ENCODE results near the gene IQCF6.
"Not testable (repeated sequence)": the region's sequence is repeated elsewhere in the genome, so short reads cannot be mapped to it uniquely, and the experiment has no call there.

IQCF6 gene

GRCh38 chr3:51779137-51779536, at the start of gene IQCF6:
Gene IQCF6, minus strand, starts transcription at chr3:51779237. Its CDS starts 13 bp downstream, at chr3:51779224.
- no peak for DNase-seq (ENCODE audit: low read depth in 3 of 3)

DNA sequence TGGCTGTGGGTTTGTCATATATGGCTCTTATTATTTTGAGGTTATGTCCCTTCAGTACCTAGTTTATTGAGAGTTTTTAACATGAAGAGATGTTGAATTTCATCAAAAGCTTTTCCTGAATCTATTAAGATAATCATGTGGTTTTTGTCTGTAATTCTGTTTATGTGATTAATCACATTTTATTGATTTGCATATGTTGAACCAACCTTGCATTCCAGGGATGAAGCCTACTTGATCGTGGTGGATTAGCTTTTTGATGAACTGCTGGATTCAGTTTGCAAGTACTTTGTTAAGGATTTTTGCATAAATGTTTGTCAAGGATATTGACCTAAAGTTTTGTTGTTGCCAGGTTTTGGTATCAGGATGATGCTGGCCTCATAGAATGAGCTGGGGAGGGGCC, 49.3 kb upstream of the IQCF6 start:
- no peak for DNase-seq (ENCODE audit: low read depth in 3 of 3)

- DNase-seq (ENCODE audit: low read depth in 3 of 3) = peak in 2 of 3 donors; percentile 15 to 31
Measured at GRCh38 chr3:51819709-51820406, 40.8 kb upstream of the IQCF6 start.

- DNase-seq (ENCODE audit: low read depth in 3 of 3) = no peak
Measured at GRCh38 chr3:51819151-51819550, 40.1 kb upstream of the IQCF6 start.

DNA sequence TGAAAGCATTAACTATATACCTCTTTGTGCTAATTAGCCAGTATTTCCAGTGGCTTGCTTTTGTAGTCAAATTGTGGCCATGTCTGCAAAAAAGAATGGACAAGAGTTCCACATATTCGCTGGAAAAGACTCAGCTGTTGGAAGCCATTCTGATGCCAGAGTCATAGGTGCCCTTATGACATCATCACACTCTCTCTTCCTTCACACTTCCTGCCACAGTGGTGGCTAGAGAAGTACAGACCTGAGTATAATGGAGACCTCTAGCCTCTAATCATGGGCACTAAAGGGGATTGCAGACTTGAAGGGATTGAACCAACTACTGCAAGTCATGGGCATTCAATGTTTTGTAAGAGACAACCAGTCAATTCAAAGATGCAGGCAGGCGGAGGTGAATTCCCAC, 38.3 kb upstream of the IQCF6 start:
- no peak for DNase-seq (ENCODE audit: low read depth in 3 of 3)

GRCh38 chr3:51816723-51817122, 37.7 kb upstream of the IQCF6 start:
- no peak for DNase-seq (ENCODE audit: low read depth in 3 of 3)

GRCh38 chr3:51815614-51816013, 36.6 kb upstream of the IQCF6 start:
- DNase-seq (ENCODE audit: low read depth in 3 of 3) = no peak

DNA sequence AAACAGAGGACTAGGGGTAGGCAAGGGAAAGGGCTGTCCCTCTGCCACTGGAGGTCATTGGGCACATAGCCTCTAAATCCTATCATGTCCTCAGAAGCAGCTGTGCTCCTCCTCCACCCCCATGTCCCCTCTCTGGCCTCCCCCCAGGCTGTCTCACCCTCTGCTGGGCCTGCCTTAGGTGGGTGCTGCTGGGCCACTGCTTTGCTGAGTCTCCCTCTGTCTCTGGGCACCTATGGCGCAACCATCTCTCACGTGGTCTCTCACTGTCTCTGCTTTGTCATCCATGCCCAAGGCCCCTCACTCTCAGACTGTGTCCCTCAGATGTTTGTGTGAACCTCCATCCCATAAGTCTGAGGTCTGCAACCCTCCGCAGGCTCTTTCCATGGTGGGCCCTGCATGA, 35.0 kb upstream of the IQCF6 start:
- DNase-seq (ENCODE audit: low read depth in 3 of 3) = no peak

DNA sequence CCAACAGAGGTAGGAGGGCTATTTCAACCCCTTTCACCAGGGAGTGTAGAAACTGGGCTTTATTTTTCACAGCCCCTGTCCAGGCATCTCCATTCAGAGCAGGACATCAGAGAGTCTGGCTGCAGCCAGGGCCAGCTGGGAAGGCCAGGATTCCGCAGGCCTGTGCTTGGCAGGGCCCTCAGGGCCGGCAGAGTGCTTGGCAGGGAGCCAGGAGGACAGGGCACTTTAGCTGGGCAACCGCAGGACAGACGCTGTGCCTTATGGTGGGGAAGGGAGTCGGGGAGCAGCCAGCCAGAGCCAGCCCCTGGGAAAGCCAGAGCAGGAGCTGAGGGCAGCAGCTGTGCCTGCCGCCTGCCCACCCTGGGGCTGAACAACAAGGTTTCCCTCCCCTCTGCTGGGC, 34.5 kb upstream of the IQCF6 start:
- no peak for DNase-seq (ENCODE audit: low read depth in 3 of 3)

DNA sequence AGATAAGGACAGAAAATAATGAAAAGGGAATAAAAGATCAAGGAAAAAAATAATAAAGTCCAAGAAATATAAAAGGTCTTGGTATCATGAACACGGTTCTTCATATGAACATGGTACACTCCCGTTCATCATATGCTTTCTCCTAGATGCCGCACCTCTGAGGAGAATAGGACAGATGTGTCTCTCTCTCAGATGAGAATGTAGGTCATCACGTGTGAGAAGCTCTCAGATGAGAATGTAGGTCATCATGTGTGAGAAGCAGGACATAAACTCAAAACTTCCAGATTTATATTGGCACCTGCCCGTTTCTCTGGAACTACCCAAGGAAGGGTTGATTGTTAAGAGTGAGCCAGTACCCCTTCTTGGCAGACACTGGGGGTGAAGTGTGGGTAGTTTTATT, 29.9 kb upstream of the IQCF6 start:
- no peak for DNase-seq (ENCODE audit: low read depth in 3 of 3)

DNA sequence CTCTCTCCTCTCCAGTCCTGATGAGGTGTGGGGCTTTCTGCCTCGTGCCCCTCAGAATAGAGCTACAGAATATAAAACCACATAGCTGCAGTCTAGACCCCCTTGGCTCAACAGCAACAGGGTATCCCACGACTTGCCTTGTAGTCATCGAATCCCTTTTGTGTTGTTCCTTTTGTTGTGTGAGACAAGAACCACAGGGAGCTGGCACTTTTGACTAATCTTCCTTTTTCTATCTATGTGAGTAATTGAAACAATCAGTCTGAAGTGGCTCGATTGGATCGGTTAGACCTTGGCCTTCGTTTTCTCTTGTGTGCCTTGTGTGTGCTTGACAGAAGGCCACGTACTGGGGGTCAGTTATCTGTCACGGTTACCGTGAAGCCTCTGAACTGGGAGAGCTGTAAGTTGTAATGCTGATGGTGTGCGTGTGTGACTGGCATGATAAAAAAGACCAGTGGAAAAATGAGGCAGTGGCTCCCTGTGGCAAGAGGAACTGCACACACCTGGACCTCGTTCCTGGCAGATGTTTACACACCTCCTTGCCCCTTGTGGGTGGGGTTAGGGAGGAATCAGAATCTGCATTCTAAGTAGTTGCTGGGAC, 23.2 kb upstream of the IQCF6 start:
- DNase-seq (ENCODE audit: low read depth in 3 of 3) = no peak

GRCh38 chr3:51800750-51801125, 21.7 kb upstream of the IQCF6 start:
- DNase-seq (ENCODE audit: low read depth in 3 of 3) = no peak

GRCh38 chr3:51799879-51800749, 21.1 kb upstream of the IQCF6 start:
- DNase-seq (ENCODE audit: low read depth in 3 of 3) = peak in 2 of 3 donors; percentile 8 to 11

GRCh38 chr3:51798411-51798963, 19.4 kb upstream of the IQCF6 start:
- DNase-seq (ENCODE audit: low read depth in 3 of 3) = no peak

GRCh38 chr3:51796854-51797253, 17.8 kb upstream of the IQCF6 start:
- no peak for DNase-seq (ENCODE audit: low read depth in 3 of 3)

GRCh38 chr3:51794206-51794605, 15.2 kb upstream of the IQCF6 start:
- DNase-seq (ENCODE audit: low read depth in 3 of 3) = no peak

DNA sequence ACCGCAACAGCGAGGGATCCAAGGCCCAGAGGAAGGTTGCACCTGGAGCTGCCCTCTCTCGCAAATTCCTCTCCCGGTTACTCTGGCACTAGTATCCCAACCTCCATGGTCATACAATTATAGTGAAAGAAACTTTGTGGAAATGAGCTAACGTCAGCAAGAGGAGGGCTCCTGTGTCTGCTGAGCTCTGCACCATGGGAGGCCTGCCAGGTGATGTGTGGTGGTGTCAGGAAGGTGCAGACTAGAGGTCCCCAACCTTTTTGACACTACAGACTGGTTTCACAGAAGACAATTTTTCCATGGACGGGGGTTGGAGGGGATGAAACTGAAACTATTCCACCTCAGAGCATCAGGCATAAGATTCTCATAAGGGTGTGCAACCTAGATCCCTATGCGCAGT, 13.2 kb upstream of the IQCF6 start:
- DNase-seq (ENCODE audit: low read depth in 3 of 3) = no peak

GRCh38 chr3:51789437-51789836, 10.4 kb upstream of the IQCF6 start:
- no peak for DNase-seq (ENCODE audit: low read depth in 3 of 3)

GRCh38 chr3:51787576-51787975, 8.5 kb upstream of the IQCF6 start:
- not testable (repeated sequence) for DNase-seq (ENCODE audit: low read depth in 3 of 3)

- no peak for DNase-seq (ENCODE audit: low read depth in 3 of 3)
Measured at GRCh38 chr3:51786267-51786666, 7.2 kb upstream of the IQCF6 start.

- DNase-seq (ENCODE audit: low read depth in 3 of 3) = no peak
Measured at GRCh38 chr3:51778554-51778953, 483 bp downstream of the IQCF6 start.

GRCh38 chr3:51777985-51778384, 1.1 kb downstream of the IQCF6 start:
- DNase-seq (ENCODE audit: low read depth in 3 of 3) = no peak

Measured in stimulated activated CD4-positive, alpha-beta T cell treated with anti-CD3 and anti-CD28 coated beads, TNF-alpha, amount 100 ng/mL, for 48 hours (primary cell).